Nephron (organoid): ENCODE data around the gene FOXO3.
"Not testable (repeated sequence)": the region's sequence is repeated elsewhere in the genome, so short reads cannot be mapped to it uniquely, and the experiment has no call there.

ENCODE experiments used
- H3K27ac Mint-ChIP-seq, 3 experiments: 2 replicates each; pipeline ENCODE4 v1.8.0; 2020; ENCODE audit warnings: mixed read lengths in 3 of 3, mild to moderate bottlenecking in 2 of 3, moderate library complexity in 1 of 3
- H3K27me3 Mint-ChIP-seq: 2 replicates; pipeline ENCODE4 v1.8.0; 2021; ENCODE audit warnings: low read depth, mild to moderate bottlenecking, moderate library complexity, mixed read lengths
- H3K36me3 Mint-ChIP-seq: 2 replicates; pipeline ENCODE4 v1.8.0; 2020; ENCODE audit warnings: low read depth, mixed read lengths
- H3K4me1 Mint-ChIP-seq: 2 replicates; pipeline ENCODE4 v1.8.0; 2020; ENCODE audit warnings: mixed read lengths
- H3K4me3 Mint-ChIP-seq, 3 experiments: 2 replicates each; pipeline ENCODE4 v1.8.0; 2020; ENCODE audit warnings: mild to moderate bottlenecking in 3 of 3, mixed read lengths in 3 of 3, moderate library complexity in 2 of 3
- H3K9me3 Mint-ChIP-seq: 2 replicates; pipeline ENCODE4 v1.8.0; 2020; ENCODE audit warnings: mixed read lengths
- CTCF ChIP-seq, 3 experiments: fragments of 200-600 bp; sonication (generic); IDR thresholded peaks; one replicate each; pipeline ENCODE4 v1.5.0; 2021; ENCODE audit warnings: antibody characterized with exemption in 3 of 3; ENCODE audit not compliant: unreplicated experiment in 3 of 3

Gene FOXO3

GRCh38 chr6:108660251-108660650, 99.5 kb downstream of the FOXO3 start:
- Mint-ChIP-seq H3K27ac (peak overlapping the region in 1 of 3 experiments; percentile 28), H3K9me3 (no peaks in the 10 kb centered on the region), H3K27me3 (no peaks in the 10 kb centered on the region), H3K4me1 (peaks cover 67% of the 10 kb centered on the region), H3K36me3 (peaks cover 26% of the 10 kb centered on the region), H3K4me3 (no peak overlapping the region)
- TF ChIP-seq CTCF (IDR thresholded peaks at IDR 0.05; ENCODE audit: unreplicated experiment in 3 of 3) = no peak

GRCh38 chr6:108661430-108661829, 100.7 kb downstream of the FOXO3 start:
- no peak for TF ChIP-seq CTCF (IDR thresholded peaks at IDR 0.05; ENCODE audit: unreplicated experiment in 3 of 3)
- Mint-ChIP-seq H3K27me3 (no peaks in the 10 kb centered on the region), H3K4me1 (peaks cover 61% of the 10 kb centered on the region), H3K27ac (peak overlapping the region in 2 of 3 experiments; percentile 8 to 49), H3K9me3 (no peaks in the 10 kb centered on the region), H3K36me3 (peaks cover 32% of the 10 kb centered on the region), H3K4me3 (no peak overlapping the region)

DNA sequence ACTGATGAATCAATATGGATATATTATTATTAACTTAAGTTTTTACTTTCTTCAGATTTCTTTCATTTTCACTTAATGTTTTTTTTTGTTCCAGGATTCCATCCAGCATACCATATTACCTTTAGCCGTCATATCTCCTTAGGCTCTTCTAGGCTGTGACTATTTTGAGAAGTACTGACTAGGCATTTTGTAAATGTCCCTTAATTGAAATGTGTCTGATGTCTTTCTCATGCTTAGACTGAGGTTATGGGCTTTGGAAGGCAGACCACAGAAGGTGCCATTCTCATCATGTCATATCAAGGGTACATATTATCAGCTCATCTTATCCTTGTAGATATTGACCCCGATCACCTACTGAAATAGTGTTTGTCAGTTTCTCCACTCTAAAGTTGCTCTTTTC, 101.3 kb downstream of the FOXO3 start:
- Mint-ChIP-seq H3K9me3 (no peaks in the 10 kb centered on the region), H3K27me3 (no peaks in the 10 kb centered on the region), H3K36me3 (peaks cover 36% of the 10 kb centered on the region), H3K4me1 (peaks cover 60% of the 10 kb centered on the region), H3K27ac (no peak overlapping the region), H3K4me3 (no peak overlapping the region)
- no peak for TF ChIP-seq CTCF (IDR thresholded peaks at IDR 0.05; ENCODE audit: unreplicated experiment in 3 of 3)

DNA sequence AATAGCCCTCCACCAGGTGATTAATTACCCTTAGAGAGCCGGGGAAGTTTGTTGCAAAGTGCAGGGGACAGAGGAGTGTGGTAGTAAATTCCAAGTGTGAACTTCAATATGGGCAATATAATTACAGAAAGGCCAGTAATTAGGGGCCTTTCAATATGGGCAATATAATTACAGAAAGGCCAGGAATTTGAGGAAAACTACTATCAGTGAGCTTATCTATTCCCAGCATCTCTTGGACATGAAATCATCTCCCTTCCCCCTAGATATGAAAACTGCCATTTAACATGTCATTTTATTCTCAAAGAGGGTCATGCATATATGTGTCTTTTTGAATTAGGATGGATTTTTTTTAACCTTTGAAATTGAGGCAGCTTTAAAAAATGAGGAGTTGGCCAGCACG, 102.0 kb downstream of the FOXO3 start:
- Mint-ChIP-seq H3K36me3 (peaks cover 36% of the 10 kb centered on the region), H3K4me1 (peaks cover 60% of the 10 kb centered on the region), H3K4me3 (no peak overlapping the region), H3K9me3 (no peaks in the 10 kb centered on the region), H3K27ac (no peak overlapping the region), H3K27me3 (no peaks in the 10 kb centered on the region)
- TF ChIP-seq CTCF (IDR thresholded peaks at IDR 0.05; ENCODE audit: unreplicated experiment in 3 of 3) = no peak

DNA sequence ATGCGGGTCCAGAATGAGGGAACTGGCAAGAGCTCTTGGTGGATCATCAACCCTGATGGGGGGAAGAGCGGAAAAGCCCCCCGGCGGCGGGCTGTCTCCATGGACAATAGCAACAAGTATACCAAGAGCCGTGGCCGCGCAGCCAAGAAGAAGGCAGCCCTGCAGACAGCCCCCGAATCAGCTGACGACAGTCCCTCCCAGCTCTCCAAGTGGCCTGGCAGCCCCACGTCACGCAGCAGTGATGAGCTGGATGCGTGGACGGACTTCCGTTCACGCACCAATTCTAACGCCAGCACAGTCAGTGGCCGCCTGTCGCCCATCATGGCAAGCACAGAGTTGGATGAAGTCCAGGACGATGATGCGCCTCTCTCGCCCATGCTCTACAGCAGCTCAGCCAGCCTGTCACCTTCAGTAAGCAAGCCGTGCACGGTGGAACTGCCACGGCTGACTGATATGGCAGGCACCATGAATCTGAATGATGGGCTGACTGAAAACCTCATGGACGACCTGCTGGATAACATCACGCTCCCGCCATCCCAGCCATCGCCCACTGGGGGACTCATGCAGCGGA, 102.9 kb downstream of the FOXO3 start:
- H3K9me3 Mint-ChIP-seq, H3K27ac Mint-ChIP-seq, H3K4me3 Mint-ChIP-seq, H3K27me3 Mint-ChIP-seq: not testable (repeated sequence)
- Mint-ChIP-seq H3K4me1 (peaks cover 60% of the 10 kb centered on the region), H3K36me3 (peaks cover 39% of the 10 kb centered on the region)

- peaks cover 60% of the 10 kb centered on the region for H3K4me1 Mint-ChIP-seq
- TF ChIP-seq CTCF (IDR thresholded peaks at IDR 0.05; ENCODE audit: unreplicated experiment in 3 of 3) = no peak
- peaks cover 5% of the 10 kb centered on the region for H3K27me3 Mint-ChIP-seq
- H3K27ac Mint-ChIP-seq = no peak overlapping the region
- H3K36me3 Mint-ChIP-seq = peaks cover 39% of the 10 kb centered on the region
- H3K4me3 Mint-ChIP-seq = no peak overlapping the region
- H3K9me3 Mint-ChIP-seq = no peaks in the 10 kb centered on the region
Observed at GRCh38 chr6:108665495-108666196, 104.9 kb downstream of the FOXO3 start.
